Putamen (tissue), 1 donor: ENCODE results near the gene PRKAR1A.
"Not testable (repeated sequence)": the region's sequence is repeated elsewhere in the genome, so short reads cannot be mapped to it uniquely, and the experiment has no call there.

Experiments
- DNase-seq: peaks from one replicate; pipeline ENCODE4 v3.0.0-alpha.2; 2016; ENCODE audit warnings: low spot score

Gene PRKAR1A

DNA sequence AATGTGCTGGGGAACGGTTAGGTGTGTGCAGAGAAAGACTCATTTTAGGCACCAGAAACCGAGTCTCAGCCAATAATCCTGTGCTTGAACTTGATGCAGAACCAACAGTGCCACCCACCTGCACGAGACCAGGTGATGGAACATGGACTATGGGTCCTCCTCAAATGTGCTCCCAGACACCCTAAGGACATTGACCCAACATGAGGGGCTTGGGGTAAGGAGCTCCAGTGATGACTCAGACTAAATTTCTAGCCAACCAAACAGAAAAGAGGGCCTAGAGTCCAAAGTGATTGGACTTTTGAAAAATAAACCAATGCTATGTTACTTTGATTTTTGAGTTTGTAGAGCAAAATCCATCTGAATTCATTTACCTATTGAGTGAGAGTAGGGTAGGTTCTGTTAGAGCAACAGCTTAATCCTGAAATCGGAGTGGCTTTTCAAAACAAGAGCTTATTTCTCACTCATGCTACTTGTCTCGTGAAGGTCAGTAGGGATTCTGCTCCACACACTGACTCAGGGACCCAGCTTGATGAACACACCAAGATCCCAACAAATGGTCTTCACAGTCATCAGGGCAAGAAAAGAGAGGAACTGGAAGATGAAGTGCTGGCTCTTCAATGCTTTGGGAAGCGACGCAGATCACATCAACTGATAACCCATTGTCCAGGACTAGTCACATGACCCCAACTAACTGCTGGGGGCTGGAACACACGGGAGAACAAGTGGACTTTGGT lies 67.1 kb downstream of the PRKAR1A start:
- DNase-seq, result no peak

DNA sequence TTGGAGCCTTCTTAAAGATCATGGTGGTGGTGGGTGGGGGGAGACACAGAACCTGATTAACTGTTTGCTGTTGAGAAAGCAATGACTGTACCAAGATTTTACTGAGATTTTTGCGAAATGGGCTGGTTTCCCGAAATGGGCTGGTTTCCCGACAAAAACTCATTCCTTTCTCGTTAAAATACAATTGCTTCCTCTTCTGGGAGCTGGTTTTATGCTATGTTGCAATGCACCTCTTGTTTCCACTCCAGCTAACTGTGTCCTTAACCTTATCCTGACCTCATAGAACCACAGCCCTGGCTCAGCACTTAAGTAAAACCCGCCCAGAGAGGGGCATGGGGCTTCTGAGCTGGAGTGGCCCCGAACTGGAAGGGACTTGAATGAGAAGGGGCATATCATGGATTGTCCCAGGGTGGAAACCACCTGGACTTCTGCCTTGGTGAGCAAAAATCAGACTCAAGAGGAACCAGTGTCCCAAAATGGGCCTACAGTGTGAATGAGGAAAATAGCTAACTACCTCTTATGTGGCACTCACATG lies 68.1 kb downstream of the PRKAR1A start:
- no peak for DNase-seq

GRCh38 chr17:68581863-68582645 lies 69.8 kb downstream of the PRKAR1A start:
- DNase-seq, result no peak

DNA sequence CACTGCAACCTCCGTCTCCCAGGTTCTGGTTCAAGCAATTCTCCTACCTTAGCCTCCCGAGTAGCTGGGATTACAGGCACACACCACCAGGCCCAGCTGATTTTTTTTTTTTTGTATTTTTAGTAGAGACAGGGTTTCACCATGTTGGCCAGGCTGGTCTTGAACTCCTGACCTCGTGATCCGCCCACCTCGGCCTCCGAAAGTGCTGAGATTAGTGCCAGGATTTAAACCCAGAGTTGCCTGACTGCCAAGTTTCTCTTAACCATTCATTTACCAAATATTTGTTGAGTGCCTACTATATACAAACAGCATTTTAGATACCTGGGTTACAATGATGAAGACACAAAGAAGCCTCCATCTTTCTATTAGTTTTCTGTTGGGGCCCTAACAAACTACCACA lies 70.6 kb downstream of the PRKAR1A start:
- DNase-seq, result not testable (repeated sequence)

GRCh38 chr17:68584581-68585303 lies 72.5 kb downstream of the PRKAR1A start:
- no peak for DNase-seq

GRCh38 chr17:68585643-68586042 lies 73.4 kb downstream of the PRKAR1A start:
- no peak for DNase-seq

DNA sequence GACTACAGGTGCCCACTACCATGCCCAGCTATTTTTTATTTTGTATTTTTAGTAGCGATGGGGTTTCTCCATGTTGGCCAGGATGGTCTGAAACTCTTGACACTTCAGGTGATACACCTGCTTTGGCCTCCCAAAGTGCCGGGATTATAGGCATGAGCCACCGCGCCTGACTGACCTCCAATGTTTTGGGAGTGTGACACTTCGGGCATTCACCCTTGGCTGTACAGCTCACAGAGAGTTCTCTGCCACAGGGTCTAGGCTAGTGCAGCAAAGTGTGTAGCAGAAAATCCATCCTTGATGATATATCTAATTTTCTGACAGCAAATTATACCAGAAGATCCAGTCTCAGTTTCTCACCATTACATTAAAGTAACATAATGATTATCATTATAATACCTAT lies 74.8 kb downstream of the PRKAR1A start:
- no peak for DNase-seq

GRCh38 chr17:68587847-68588246 lies 75.6 kb downstream of the PRKAR1A start:
- peak; percentile 27 for DNase-seq

GRCh38 chr17:68588362-68588761 lies 76.1 kb downstream of the PRKAR1A start:
- no peak for DNase-seq

GRCh38 chr17:68589086-68589485 lies 76.9 kb downstream of the PRKAR1A start:
- DNase-seq, result no peak

GRCh38 chr17:68591583-68591982 lies 79.4 kb downstream of the PRKAR1A start:
- no peak for DNase-seq

GRCh38 chr17:68592009-68592408 lies 79.8 kb downstream of the PRKAR1A start:
- DNase-seq, result no peak

DNA sequence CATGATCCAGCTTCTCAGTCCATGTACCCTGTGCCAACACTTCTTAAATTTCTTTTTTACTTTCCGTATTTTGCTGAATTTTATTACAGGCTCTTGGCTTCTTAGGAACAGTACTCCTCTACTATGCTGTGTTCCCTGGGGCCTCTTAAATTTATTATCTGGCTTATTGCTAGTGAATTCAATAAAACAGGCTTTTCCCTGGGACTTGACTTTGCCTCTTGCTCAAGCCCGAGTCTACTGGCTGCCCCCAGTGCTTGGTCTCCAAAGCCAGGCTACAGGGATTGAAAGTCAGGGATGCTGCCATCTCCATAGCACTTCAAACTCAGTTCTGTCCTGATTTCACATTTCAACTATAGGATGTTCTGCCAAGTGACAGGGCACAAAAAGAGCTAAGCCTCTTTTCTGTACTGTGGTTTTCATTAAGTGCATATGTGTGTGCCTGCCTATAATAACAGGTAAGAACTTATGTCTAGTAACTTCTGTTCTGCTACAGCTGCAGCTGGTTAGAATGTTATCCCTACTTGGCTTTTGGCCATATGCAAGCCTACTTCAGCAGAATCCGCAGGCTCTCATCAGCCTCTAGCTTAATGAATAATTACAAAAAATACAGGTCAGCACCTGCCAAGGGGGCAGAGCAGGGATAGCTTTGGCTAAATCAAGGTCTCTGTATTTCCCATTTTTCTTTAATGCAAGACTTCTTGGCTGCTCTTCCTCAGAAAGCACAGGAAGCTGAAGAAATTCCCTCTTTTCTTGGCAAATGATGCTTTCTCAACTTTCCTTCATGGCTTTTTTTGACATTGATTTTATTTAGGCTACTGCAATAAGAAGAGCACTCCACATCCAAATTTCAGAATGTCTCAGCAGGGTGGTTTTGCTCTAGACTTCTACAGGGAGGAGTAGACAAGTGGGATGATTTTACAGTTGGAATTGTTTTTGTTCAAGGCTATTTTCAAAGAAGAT lies 80.7 kb downstream of the PRKAR1A start:
- DNase-seq, result no peak

GRCh38 chr17:68594552-68594951 lies 82.3 kb downstream of the PRKAR1A start:
- DNase-seq, result no peak

- DNase-seq, result no peak
Measured at GRCh38 chr17:68595496-68595895, 83.3 kb downstream of the PRKAR1A start.

DNA sequence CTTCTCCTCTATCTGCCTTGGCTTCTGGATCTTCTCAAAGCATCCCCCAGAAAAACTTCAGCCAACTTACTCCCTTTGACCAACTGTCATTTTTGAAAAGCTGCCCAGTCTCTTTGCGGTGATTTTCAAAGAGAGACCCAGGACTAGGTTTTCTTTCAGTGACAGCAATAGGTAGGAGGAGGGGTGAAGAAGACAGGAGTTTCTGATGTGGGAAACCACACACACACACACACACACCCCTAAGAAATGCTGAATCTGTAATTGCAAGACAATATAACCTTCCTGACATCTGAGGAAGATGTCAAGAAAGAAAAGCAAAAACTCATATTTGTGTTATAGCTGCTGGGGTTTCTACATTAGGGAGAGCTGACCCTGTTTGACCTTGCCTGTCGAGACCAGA lies 83.8 kb downstream of the PRKAR1A start:
- no peak for DNase-seq

- no peak for DNase-seq
Measured at GRCh38 chr17:68596411-68596945, 84.2 kb downstream of the PRKAR1A start.

DNA sequence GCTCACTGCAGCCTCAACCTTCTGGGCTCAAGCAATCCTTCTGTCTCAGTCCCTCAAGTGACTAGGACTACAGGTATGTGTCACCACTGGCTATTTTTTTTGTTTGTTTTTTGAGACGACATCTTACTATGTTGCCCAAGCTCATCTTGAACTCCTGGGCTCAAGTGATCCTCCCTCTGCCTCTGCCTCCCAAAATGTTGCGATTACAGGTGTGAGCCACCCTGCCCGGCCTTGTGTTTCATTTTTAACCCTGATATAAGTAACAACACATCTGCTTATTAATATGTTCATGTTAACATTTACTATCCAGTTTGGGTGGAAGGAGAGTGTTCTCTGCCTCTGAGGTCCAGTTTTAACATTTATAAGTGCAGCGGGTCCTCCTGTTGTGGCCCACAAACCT lies 85.8 kb downstream of the PRKAR1A start:
- DNase-seq, result no peak

GRCh38 chr17:68598545-68598961 lies 86.3 kb downstream of the PRKAR1A start:
- DNase-seq, result no peak

- no peak for DNase-seq
Measured at GRCh38 chr17:68599091-68599490, 86.9 kb downstream of the PRKAR1A start.

- DNase-seq, result no peak
Measured at GRCh38 chr17:68599552-68600066, 87.4 kb downstream of the PRKAR1A start.
